DND-41 (cell line): ENCODE measurements around the gene VANGL1.

Experiments
- ATAC-seq: fragments of 200-7000 bp; cut with Tn5 transposase; 3 replicates; pipeline ENCODE4 v1.9.1; 2021; ENCODE audit warnings: low read depth; ENCODE audit not compliant: insufficient read depth
- DNase-seq: peaks from one replicate; pipeline ENCODE4 v3.0.0-alpha.2; 2020
- H2AFZ ChIP-seq: 2 replicates; pipeline ENCODE4 v1.6.0; 2012; ENCODE audit warnings: low read depth, low read length
- H3K27ac ChIP-seq: 2 replicates; pipeline ENCODE4 v1.5.1; 2012; ENCODE audit warnings: low read length, inconsistent platforms
- H3K27me3 ChIP-seq: fragments of 200-600 bp; sonication (generic); 2 replicates; pipeline ENCODE4 v1.6.0; 2012; ENCODE audit warnings: low read length, mild to moderate bottlenecking, inconsistent platforms; ENCODE audit not compliant: insufficient read depth, poor library complexity
- H3K36me3 ChIP-seq: 2 replicates; pipeline ENCODE4 v1.5.1; 2012; ENCODE audit warnings: low read length, inconsistent platforms; ENCODE audit not compliant: insufficient read depth
- H3K4me1 ChIP-seq: 2 replicates; pipeline ENCODE4 v1.5.1; 2012; ENCODE audit warnings: mild to moderate bottlenecking, low read length; ENCODE audit not compliant: insufficient read depth
- H3K4me2 ChIP-seq: 2 replicates; pipeline ENCODE4 v1.6.0; 2012; ENCODE audit warnings: mild to moderate bottlenecking, moderate library complexity, low read length, inconsistent platforms; ENCODE audit not compliant: insufficient read depth
- H3K4me3 ChIP-seq, 2 experiments: fragments of 200-600 bp in 1 of 2; shearing (Covaris generic) in 1 of 2; 2 replicates each; pipeline ENCODE4 v1.5.1; 2012 to 2016; ENCODE audit warnings: inconsistent platforms in 2 of 2, low read length in 2 of 2, mild to moderate bottlenecking in 2 of 2, low read depth in 1 of 2, moderate library complexity in 1 of 2
- H3K79me2 ChIP-seq: 2 replicates; pipeline ENCODE4 v1.6.0; 2012; ENCODE audit warnings: low read length, inconsistent platforms; ENCODE audit not compliant: insufficient read depth
- H3K9ac ChIP-seq: 2 replicates; pipeline ENCODE4 v1.6.0; 2012; ENCODE audit warnings: low read depth, mild to moderate bottlenecking, inconsistent platforms, low read length, moderate library complexity
- H3K9me3 ChIP-seq: 2 replicates; pipeline ENCODE4 v1.5.1; 2012; ENCODE audit warnings: low read length, moderate library complexity, mild to moderate bottlenecking, inconsistent platforms; ENCODE audit not compliant: insufficient read depth, severe bottlenecking
- H4K20me1 ChIP-seq: 2 replicates; pipeline ENCODE4 v1.6.0; 2012; ENCODE audit warnings: low read length; ENCODE audit not compliant: insufficient read depth
- CTCF ChIP-seq: IDR thresholded peaks from 2 replicates; pipeline ENCODE4 v1.5.1; 2012; ENCODE audit warnings: borderline replicate concordance, low read length, moderate library complexity, mild to moderate bottlenecking; ENCODE audit not compliant: poor library complexity, severe bottlenecking; ENCODE audit errors: extremely low read depth
- EZH2 ChIP-seq: IDR thresholded peaks from 3 replicates; pipeline ENCODE4 v1.6.1; 2012; ENCODE audit warnings: borderline replicate concordance, low read depth, mild to moderate bottlenecking, moderate library complexity, low read length, inconsistent platforms; ENCODE audit not compliant: severe bottlenecking

Gene VANGL1

GRCh38 chr1:115650961-115651360, 9.2 kb downstream of the VANGL1 start:
- Histone ChIP-seq H3K4me3 (no peak overlapping the region), H3K9me3 (no peaks in the 10 kb centered on the region), H2AFZ (no peak overlapping the region), H3K27me3 (no peaks in the 10 kb centered on the region), H3K36me3 (peaks cover 44% of the 10 kb centered on the region), H3K9ac (no peak overlapping the region), H3K4me1 (peaks cover 55% of the 10 kb centered on the region), H3K79me2 (peaks cover 68% of the 10 kb centered on the region), H3K4me2 (no peak overlapping the region), H4K20me1 (peaks cover 47% of the 10 kb centered on the region), H3K27ac (no peak overlapping the region)
- TF ChIP-seq CTCF = no peak
- TF ChIP-seq EZH2 = no peak
- no peak for ATAC-seq
- DNase-seq = no peak

GRCh38 chr1:115651391-115651790, 9.6 kb downstream of the VANGL1 start:
- Histone ChIP-seq H3K4me1 (peaks cover 55% of the 10 kb centered on the region), H3K9me3 (no peaks in the 10 kb centered on the region), H3K4me2 (no peak overlapping the region), H3K4me3 (no peak overlapping the region), H3K79me2 (peaks cover 66% of the 10 kb centered on the region), H2AFZ (no peak overlapping the region), H3K9ac (no peak overlapping the region), H3K27ac (no peak overlapping the region), H3K36me3 (peaks cover 47% of the 10 kb centered on the region), H4K20me1 (peaks cover 44% of the 10 kb centered on the region), H3K27me3 (no peaks in the 10 kb centered on the region)
- TF ChIP-seq EZH2 (no peak), CTCF (no peak)
- DNase-seq = no peak
- ATAC-seq = no peak

- Histone ChIP-seq H2AFZ (no peak overlapping the region), H3K79me2 (peaks cover 64% of the 10 kb centered on the region), H3K4me1 (peaks cover 53% of the 10 kb centered on the region)
Observed at GRCh38 chr1:115652236-115652788, 10.5 kb downstream of the VANGL1 start.

More at GRCh38 chr1:115652236-115652788, 10.5 kb downstream of the VANGL1 start:
- Histone ChIP-seq H3K4me2 (no peak overlapping the region), H3K27ac (no peak overlapping the region), H3K9ac (no peak overlapping the region), H3K4me3 (no peak overlapping the region), H3K36me3 (peaks cover 53% of the 10 kb centered on the region), H3K9me3 (no peaks in the 10 kb centered on the region), H3K27me3 (no peaks in the 10 kb centered on the region), H4K20me1 (peaks cover 35% of the 10 kb centered on the region)
- DNase-seq (no peak), ATAC-seq (no peak)
- TF ChIP-seq EZH2 = no peak
- TF ChIP-seq CTCF = no peak
